GM18861 (cell line): ENCODE results near the gene QSOX1.
"Not testable (repeated sequence)": the region's sequence is repeated elsewhere in the genome, so short reads cannot be mapped to it uniquely, and the experiment has no call there.

Experiments used
- ATAC-seq: cut with Tn5 transposase; IDR thresholded peaks from one replicate; pipeline ENCODE4 v1.9.1; 2021; ENCODE audit not compliant: unreplicated experiment

The QSOX1 gene

DNA sequence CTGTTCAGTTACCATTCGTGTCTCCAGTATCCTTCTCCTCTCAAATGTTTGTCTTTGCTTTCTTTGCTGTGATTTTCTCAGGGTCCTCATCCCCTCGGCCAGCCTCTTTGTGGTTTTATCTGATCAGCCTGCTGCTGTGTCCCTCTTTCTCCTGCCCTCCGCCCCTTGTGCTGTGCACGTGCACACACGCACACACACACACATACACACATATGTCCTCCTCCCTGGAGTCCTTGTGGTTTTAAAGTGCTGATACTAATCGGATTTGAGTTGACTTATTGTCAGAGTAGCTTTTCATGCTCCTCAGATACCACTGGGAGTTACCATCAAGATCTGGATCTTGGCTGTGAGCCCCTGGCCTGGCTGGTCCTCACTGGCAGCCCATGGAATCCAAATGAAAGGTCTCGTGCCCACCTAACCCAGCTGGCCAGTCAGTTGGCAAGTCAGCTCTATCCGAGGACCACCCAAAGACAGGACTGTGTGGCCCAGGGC, 34.1 kb downstream of the QSOX1 start:
- ATAC-seq = no peak

DNA sequence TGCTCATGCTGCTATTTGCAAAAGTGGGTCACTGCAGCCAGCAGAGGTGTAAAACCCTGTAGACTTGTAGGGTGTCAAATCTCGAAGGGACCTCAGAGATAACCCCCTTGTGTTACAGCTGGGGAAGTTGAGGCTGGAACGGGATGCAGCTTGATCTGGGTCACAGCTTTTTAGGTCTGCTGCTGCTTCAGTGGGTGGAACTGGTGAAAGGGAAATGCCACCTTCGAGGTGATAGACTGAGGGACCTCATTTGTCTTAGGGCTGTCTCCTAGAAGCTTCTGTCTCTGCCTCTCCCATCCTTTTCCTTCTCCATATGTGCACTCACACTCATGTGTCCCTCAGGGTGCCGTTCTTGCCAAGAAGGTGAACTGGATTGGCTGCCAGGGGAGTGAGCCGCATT, 35.4 kb downstream of the QSOX1 start:
- no peak for ATAC-seq

DNA sequence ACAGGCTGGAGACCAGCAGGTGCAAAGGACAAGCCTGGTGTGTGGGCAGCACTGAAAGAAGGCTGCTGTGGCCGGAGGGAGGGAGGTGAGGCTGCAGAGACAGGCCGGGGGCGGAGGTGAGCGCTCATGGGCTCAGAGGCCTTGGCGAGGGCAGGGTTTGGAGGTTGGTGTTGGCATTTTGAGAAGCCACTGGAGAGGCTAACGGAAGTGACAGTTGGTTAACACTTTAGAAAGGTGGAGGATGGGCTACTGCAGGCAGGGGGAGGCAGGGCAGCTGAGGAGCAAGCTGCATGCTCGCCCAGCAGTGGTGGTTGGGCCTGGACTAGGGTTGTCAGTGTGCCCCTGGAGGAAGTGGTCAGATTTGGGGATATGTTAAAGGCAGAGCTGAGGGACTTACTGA, 37.5 kb downstream of the QSOX1 start:
- no peak for ATAC-seq

DNA sequence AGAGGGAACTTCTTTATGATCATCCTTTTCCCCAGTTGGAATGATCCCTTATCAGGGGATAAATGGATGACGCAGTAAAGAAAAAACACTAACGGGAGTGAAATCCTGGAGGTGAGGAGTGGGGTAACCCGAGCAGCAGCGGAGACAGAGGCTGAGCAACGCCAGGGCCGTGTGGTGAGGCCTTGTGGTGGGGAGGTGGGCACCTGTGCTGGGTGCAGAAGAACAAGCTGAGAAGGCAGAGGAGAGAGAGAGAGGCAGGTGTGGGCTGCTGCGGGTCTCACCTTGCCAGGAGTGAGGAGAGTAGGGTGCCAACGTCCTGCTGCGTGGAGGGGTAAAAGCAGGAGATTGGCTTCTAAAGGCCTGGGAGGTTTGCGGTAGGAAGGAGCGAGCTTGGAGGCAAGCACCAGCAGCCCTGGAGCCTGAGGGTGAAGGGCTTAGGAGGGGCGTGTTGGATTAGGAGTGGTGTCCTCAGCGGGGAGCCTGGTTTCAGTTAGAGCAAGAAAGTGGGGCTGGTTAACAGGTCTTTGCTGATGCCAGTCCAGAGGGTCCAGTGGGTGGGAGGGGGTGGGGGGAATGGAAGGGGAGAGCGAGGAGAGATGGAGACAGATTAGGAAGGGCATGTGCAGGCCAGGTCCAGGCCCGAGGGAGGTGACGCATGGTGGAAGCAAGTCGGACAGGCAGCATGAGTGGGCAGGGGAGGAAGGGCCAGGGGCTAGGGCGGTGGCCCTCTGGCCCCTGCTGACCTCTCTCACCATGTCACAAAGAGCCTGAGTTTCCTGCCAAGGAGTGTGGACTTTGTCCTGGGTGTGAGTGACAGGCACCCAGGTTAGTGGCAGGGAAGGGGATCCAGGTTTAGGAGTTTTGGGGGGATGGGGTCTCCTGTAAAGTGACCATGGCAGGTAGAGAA, 38.7 kb downstream of the QSOX1 start:
- ATAC-seq = no peak

DNA sequence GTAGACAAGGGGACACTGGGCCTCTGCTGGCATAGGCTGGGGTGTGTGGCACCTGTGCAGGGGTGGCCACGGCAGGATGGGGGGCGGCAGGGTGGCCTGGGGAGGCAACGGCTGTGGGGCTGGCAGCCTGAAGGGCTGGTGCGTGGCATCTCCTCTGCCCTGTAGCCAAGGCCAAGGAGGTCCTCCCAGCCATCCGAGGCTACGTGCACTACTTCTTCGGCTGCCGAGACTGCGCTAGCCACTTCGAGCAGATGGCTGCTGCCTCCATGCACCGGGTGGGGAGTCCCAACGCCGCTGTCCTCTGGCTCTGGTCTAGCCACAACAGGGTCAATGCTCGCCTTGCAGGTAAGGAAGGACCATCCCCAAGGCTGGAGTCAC, 39.4 kb downstream of the QSOX1 start:
- ATAC-seq = no peak

DNA sequence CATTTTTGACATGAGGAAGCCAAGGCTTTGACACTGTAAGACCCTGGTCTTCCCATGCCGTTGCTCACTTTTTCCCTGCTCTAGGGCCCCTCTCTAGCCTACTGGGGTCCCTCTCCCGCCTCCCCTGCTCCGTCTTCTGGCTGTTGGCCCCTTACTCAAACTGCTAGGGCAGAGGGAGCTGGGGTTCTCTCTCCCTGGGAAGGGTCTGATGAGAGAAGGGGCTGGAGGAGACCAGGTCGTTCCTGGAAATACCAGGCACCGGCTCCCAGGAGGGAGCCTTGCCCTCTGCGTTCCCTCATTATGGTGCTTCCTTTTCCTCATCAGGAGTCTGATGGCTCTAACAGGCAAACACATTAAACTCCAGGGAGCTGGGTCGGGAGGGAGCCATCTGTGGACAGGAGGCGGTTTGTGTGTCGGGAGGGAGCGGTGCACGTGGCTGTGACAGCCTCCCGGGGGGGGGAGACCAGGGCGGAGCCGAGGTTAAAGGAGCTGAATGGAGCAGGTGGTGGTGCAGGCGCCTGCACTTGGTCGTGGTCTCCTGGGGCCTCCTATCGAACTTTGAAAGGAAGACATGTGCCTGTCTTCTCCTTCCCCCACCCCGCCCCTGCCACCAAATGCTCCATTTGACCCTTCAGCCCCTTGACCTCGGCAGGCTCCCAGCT, 40.0 kb downstream of the QSOX1 start:
- no peak for ATAC-seq

DNA sequence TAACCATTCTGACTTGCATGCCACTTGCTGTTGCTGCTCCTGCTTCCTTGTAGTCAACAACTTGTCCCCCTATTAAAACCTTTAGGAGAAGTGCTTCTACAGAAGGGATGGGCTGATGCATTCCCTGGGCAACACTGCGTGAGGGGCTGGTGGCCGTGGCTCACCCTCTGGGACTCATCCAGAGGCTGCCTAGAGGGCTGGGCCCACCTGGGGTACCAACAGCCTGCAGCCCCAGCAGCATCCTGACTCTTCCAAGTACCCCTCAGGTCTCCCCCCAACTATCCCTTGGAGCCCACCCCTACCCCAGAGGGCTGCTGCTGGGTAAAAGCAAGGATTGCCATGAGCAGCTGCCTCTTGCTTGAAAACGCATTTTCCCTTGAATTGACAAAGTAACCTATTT, 40.7 kb downstream of the QSOX1 start:
- ATAC-seq = no peak

DNA sequence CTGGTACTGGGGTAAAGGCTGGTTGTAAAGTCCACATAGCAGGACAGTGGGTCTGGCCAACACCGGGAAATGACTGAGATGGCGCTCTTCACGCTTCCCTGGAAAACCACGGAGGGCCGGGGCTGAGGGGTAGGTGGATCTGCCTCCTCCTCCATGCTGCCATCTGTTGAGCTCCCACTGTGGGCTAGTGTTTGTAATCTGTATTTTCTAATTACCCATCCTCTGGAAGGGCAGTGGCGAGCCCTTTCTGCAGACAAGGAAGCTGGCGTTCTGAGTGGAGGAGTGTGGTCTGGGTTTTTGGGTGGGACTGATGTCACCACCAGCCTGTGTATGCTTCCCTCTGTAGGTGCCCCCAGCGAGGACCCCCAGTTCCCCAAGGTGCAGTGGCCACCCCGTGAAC, 41.2 kb downstream of the QSOX1 start:
- ATAC-seq = no peak

DNA sequence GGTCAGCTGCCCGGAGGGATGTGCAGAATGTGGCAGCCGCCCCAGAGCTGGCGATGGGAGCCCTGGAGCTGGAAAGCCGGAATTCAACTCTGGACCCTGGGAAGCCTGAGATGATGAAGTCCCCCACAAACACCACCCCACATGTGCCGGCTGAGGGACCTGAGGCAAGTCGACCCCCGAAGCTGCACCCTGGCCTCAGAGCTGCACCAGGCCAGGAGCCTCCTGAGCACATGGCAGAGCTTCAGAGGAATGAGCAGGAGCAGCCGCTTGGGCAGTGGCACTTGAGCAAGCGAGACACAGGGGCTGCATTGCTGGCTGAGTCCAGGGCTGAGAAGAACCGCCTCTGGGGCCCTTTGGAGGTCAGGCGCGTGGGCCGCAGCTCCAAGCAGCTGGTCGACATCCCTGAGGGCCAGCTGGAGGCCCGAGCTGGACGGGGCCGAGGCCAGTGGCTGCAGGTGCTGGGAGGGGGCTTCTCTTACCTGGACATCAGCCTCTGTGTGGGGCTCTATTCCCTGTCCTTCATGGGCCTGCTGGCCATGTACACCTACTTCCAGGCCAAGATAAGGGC, 41.9 kb downstream of the QSOX1 start:
- ATAC-seq = no peak

DNA sequence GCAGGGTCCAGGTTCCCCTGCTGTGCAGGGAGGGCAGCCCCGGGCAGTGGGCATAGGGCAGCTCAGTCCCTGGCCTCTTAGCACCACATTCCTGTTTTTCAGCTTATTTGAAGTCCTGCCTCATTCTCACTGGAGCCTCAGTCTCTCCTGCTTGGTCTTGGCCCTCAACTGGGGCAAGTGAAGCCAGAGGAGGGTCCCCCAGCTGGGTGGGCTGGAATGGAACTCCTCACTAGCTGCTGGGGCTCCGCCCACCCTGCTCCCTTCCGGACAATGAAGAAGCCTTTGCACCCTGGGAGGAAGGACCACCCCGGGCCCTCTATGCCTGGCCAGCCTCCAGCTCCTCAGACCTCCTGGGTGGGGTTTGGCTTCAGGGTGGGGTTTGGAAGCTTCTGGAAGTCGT, 42.6 kb downstream of the QSOX1 start:
- no peak for ATAC-seq

DNA sequence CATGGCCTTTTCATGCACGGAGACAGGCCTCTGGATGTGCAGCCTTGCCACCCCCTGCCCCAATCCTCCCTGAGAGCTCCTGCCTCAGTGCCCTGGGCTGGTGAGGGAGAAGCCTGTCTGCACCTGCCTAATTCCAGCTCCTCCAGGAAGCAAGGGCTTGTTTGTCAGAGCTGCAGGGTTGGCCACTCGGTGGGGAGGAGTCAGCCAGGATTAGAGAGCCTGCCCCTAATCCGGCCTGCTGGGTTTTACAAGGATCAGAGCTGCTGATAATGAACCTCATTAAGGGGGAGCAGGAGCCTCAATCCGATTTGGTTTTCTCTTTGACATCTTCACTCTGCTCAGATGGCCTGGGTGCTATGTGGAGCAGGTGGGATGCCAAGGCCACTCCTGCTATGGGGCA, 43.5 kb downstream of the QSOX1 start:
- no peak for ATAC-seq

DNA sequence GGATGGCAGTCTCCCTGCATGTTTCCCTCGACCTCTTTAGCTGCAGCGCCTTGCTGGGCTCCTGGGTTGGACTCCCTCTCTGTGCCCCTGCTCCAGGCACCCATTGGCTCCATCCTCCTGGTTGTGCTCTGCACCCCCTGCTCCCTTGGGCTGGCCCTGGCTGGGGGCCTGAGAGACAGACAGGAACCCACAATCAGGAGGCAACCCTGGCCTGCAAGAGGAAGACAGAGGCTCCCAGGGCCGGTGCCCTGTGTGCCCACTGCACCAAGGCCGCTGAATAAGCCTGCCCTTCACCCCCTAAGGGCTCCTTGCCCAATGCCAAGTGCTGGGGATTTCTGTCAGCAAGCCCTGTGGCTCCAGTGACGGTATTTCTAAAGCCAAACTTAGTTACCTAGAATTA, 43.9 kb downstream of the QSOX1 start:
- ATAC-seq = no peak

DNA sequence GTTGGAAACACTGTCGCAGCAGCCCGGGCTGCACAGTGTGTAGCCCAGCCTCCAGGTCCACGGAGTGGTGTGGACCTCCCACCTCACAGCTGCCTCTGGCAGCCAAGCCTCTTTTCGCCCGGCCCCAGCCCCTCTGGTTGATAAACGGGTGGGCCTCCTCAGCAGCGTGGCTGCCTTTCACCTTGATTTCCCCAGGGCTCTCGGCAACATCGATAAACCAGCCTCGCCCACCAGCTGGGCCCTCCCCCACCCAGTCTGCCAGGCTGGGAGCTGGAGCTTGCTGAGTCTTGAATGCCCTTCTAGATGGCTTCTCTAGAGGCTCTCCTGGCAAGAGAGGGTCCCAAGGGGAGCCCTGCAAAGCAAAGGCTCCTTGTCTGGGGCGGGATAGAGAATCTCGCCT, 44.3 kb downstream of the QSOX1 start:
- ATAC-seq = no peak

DNA sequence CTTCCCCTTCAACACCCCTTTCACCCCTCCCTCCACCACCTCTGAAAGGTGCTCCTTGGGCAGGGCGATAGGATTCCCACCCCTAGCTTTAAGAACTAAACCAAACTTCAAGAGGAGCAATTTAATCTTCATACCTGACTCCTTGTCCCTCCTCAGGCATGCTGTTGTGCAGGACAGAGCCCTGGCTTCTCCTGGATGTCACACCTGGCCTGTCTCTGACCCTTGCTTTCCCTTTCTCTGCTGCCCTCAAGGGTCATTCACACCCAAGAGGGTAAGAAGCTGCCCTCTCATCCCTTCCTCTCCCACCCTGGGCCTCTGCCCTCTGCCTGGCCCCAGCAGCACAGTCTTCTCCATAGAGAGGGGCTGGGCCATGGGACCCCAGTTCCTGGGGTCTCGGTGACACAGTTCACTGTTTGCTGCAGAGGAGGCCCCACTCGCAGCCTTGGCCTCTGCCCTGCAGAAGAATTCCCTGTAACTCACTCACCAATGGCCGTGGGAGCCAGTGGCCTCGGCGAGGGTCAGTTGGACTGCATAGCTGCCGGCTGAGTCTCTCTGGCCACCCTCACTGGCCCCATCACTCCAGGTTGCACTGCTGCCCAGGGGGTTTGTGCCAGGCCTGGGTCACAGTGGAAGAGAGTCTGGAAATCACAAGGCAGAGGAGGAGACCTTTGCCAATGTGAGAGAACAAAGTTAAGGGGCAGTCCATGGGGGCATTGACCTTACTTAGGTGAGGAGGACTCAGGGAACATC, 47.0 kb downstream of the QSOX1 start:
- ATAC-seq = no peak

DNA sequence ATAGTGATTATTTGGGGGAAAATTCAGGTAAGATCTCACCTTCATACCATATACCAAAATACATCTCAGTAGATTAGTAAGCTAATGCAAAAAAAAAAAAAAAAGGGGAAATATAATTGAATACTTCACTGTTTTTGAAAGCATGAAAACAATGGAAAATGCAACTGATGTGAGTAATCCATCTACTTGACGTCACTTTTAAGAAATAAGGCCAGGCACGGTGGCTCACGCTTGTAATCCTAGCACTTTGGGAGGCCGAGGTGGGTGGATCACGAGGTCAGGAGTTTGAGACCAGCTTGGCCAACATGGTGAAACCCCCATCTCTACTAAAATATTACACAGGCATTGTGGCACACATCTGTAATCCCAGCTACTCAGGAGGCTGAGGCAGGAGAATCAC, 47.9 kb downstream of the QSOX1 start:
- not testable (repeated sequence) for ATAC-seq

DNA sequence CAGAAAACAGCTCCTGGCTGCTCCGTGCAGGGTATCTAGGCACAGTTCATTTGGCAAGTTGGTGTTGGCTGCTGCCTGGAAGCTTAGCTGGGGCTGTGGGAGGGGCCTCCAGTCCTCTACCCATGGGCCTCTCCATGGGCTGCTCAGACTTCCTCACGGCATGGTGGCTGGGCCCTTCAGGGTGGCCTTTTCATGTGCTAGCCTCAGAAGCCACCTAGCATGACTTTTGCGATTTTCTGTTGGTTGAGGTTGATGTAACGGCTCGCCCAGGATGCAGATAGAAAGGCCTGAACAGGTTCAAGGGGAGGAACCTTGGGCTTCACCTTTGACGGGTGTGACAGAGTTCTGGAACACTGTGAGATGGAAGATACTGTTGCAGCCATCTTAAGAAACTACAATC, 49.6 kb downstream of the QSOX1 start:
- ATAC-seq = no peak

DNA sequence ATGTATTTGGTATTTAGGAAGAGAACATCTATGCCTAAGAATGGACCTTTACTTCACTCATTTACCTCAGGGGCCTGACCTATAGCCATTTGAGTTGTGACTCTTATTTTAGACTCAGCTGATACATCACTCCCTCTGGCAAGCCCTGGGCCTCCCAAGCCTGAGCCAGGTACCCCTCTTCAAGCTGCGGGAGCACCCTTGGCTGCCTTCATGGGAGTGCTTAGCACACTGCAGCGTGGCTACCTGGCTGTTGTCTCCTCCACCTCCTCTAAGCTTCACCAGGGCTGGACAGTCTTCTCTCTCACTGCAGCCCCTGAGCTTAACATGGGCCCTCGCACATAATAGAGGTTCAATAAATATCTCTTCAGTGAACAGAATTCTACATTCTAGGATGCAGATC, 51.9 kb downstream of the QSOX1 start:
- ATAC-seq = no peak

DNA sequence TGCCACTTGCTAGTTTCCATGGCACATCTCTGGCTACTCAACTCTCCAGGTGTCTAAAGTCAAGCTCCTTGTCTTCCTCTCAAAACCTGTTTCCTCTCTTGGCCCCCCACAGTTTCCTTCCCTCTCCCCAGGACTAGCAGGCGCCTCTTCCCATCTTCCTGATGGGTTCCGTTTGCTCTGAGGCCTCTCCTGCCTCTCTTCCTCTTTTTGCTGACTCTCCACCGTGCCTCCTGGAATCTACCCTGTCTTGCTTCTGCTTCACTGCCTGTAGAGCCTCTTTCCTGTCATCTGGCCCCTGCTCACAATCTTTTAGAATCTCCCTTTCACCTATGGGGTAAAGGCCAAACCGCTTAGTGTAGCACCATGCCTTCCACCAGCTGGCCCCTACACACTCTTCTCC, 53.6 kb downstream of the QSOX1 start:
- no peak for ATAC-seq

DNA sequence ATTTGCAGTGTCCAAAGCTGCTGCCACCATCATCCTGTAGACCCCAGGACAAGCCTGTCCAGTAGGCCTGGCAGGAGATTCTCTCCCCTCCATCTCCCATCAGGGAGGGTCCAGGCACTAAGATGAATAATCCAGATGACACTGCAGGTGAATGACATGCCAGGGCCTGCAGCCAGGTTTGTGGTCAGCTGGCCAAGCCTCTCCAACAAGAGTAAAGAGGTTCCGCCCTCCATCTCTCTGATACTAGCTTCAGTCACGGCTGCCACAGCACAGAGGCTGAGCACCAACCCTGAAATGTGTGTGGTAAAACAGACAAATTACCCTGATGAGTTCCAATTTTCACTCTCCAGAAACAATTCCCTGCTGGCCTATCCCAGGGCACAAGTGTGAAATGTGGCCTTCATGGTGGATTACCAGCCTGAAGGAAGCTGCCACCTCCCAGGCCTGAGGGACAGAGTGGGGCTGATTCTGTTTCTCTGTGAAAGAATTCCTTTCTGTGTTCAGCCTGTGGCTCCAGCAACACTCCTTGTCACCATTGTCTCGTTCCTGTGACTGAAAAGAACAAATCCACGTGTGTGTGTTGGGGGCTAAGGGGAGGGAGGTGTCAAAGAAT, 55.4 kb downstream of the QSOX1 start:
- ATAC-seq = no peak

DNA sequence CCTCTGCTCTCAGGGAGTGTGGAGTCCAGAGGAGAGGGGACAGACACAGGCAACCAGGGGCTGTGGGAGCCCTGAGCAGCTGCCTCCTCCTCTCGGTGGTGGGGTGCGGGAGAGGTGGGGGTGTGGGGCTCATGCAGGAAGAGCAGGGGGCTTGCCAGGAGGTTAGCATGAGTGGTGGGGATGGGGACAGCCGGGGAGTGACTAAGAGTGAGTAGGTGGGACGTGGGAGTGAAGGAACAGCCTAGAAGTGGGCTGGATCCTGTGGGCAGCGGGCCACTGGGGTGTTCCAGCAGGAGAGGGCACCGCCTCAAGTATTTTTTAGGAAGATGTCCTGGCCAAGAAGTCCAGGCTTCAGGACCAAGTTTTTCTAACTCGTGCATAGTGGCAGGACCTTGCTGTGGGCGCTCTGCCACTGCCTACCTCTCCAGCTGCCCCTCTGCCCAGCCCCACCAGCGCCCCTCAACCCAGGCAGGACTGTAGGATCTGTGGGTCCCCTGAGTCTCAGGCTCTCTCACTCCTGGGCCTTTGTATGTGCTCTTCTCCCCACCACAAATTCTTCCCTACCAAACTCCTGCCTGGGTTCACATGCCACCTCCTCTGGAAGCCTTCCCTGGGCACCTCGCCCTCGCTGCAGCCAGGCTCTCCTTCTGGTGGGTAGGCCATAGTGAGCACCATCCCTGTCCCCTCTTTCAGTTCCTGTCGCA, 56.6 kb downstream of the QSOX1 start:
- ATAC-seq = no peak
